ENCODE data around the gene ANTXR1. TPM values are rescaled to one million over a fixed set of nuclear protein-coding genes. Genes with fewer than 3 reads are reported as not detected.

The ANTXR1 gene
- total and polyA plus RNA-seq, 2 donors (not counting 3 experiments of a cell fraction or from before 2014, with no cell fraction given) = 4.2 to 17.3 TPM

- no peak for FAIRE-seq
- Histone ChIP-seq H3K79me2 (ENCODE audit: control insufficient read depth, insufficient read depth, low read length) (no peaks in the 10 kb centered on the region), H3K4me2 (ENCODE audit: insufficient read depth, low read length) (no peak overlapping the region), H3K27me3 (ENCODE audit: control insufficient read depth in 2 of 2, insufficient read depth in 2 of 2, low read length in 2 of 2) (peaks cover 7 to 11% of the 10 kb centered on the region in 2 experiments), H3K9me1 (replicated peaks; ENCODE audit: control insufficient read depth, extremely low read depth, insufficient read depth, low read length) (no peaks in the 10 kb centered on the region), H3K4me1 (ENCODE audit: control insufficient read depth, extremely low read depth, insufficient read depth, low read length) (peaks cover 13% of the 10 kb centered on the region), H2AFZ (ENCODE audit: low read depth, low read length) (no peak overlapping the region), H3K36me3 (ENCODE audit: control insufficient read depth in 2 of 2, extremely low read depth in 1 of 2, insufficient read depth in 2 of 2, low read length in 2 of 2) (no peaks in the 10 kb centered on the region), H3K9me3 (replicated peaks; ENCODE audit: control insufficient read depth, insufficient read depth, low read length) (no peaks in the 10 kb centered on the region), H3K4me3 (replicated peaks in 1 of 3; ENCODE audit: insufficient read depth in 1 of 3, low read depth in 1 of 3, low read length in 3 of 3) (no peak overlapping the region), H3K9ac (replicated peaks; ENCODE audit: extremely low read depth, insufficient read depth, low read length) (no peak overlapping the region), H3K27ac (ENCODE audit: insufficient read depth, low read depth, low read length) (no peak overlapping the region), H4K20me1 (replicated peaks; ENCODE audit: control insufficient read depth, extremely low read depth, insufficient read depth, low read length) (no peaks in the 10 kb centered on the region)
- dilution Hi-C loops (cut with MboI; ENCODE audit: extremely low pct_ligation_motif_present, low sequenced_read_pairs) = no loop called here
- TF ChIP-seq GATA2 (IDR thresholded peaks at IDR 0.05; ENCODE audit: insufficient read depth, insufficient read length, low read depth, low read length) (no peak), CTCF (IDR thresholded peaks at IDR 0.05; ENCODE audit: extremely low read depth in 1 of 2, insufficient read depth in 1 of 2, low read depth in 1 of 2, low read length in 2 of 2) (no peak), FOS (IDR thresholded peaks at IDR 0.05; ENCODE audit: borderline replicate concordance, insufficient read depth, low read length) (no peak), MYC (IDR thresholded peaks at IDR 0.05; ENCODE audit: low read depth, low read length) (no peak), EZH2 (IDR thresholded peaks at IDR 0.05; ENCODE audit: borderline replicate concordance, low read depth, low read length, severe bottlenecking) (no peak), POLR2AphosphoS5 (IDR thresholded peaks at IDR 0.05; ENCODE audit: insufficient read depth, low read depth, low read length) (no peak), POLR2A (IDR thresholded peaks at IDR 0.05; ENCODE audit: low read depth, low read length) (no peak), JUN (IDR thresholded peaks at IDR 0.05; ENCODE audit: borderline replicate concordance, insufficient read depth, insufficient read length, low read depth) (no peak), MAX (IDR thresholded peaks at IDR 0.05; ENCODE audit: insufficient read depth, insufficient read length) (no peak)
- no peak for DNase-seq (ENCODE audit: low read depth, low spot score)
- no TSS peak for BruUV-seq (replicated peaks)
- POLR2A ChIA-PET = no interaction called here
- CTCF ChIA-PET = no interaction called here
- intact Hi-C loops (cut with micrococcal nuclease) = no loop called here
Measured at GRCh38 chr2:69017835-69018234, 4.9 kb downstream of the ANTXR1 start.
